GM06990 (cell line): ENCODE measurements around the gene STK17B.

ENCODE experiments used
- DNase-seq: peaks from one replicate; pipeline ENCODE4 v3.0.0-alpha.2; 2011; ENCODE audit not compliant: insufficient read length; ENCODE audit errors: extremely low read depth
- H3K27me3 ChIP-seq: replicated peaks from 2 replicates; pipeline ENCODE4 v1.6.0; 2011; ENCODE audit warnings: low read length; ENCODE audit not compliant: control insufficient read depth, insufficient read depth
- H3K36me3 ChIP-seq: 2 replicates; pipeline ENCODE4 v1.5.1; 2011; ENCODE audit warnings: low read length; ENCODE audit not compliant: control insufficient read depth, insufficient read depth
- H3K4me3 ChIP-seq: replicated peaks from 2 replicates; pipeline ENCODE4 v1.5.1; 2011; ENCODE audit warnings: low read depth, mild to moderate bottlenecking, control low read depth, low read length
- CTCF ChIP-seq: IDR thresholded peaks from 2 replicates; pipeline ENCODE4 v1.5.1; 2011; ENCODE audit warnings: low read length, control low read depth, mild to moderate bottlenecking, inconsistent platforms; ENCODE audit not compliant: insufficient read depth, poor library complexity, severe bottlenecking

Gene STK17B

GRCh38 chr2:196171248-196171871, at the start of gene STK17B:
Gene STK17B (minus strand): TSS chr2:196171578. CDS start chr2:196163383, 8,195 bp downstream.
- H3K36me3 ChIP-seq, result no peaks in the 10 kb centered on the region
- peak within 1 kb of the TSS; percentile 77 for H3K4me3 ChIP-seq
- DNase-seq, result peak; percentile 95
- peak; percentile 2 for TF ChIP-seq CTCF
- no peaks in the 10 kb centered on the region for H3K27me3 ChIP-seq

- no peak for TF ChIP-seq CTCF
- DNase-seq, result no peak
- peaks cover 2% of the 10 kb centered on the region; the same call in 1 of the 2 replicates for H3K36me3 ChIP-seq
These were observed 49.3 kb upstream of the STK17B start for GRCh38 chr2:196220671-196221070.

GRCh38 chr2:196219671-196220070, 48.3 kb upstream of the STK17B start:
- TF ChIP-seq CTCF, result no peak
- Histone ChIP-seq H3K27me3 (no peaks in the 10 kb centered on the region), H3K4me3 (no peak overlapping the region), H3K36me3 (peaks cover 2% of the 10 kb centered on the region; the same call in 1 of the 2 replicates)
- DNase-seq, result no peak

More at GRCh38 chr2:196220671-196221070, 49.3 kb upstream of the STK17B start:
- H3K4me3 ChIP-seq, result no peak overlapping the region
- no peaks in the 10 kb centered on the region for H3K27me3 ChIP-seq

- no peak for DNase-seq
- H3K4me3 ChIP-seq, result no peak overlapping the region
- peaks cover 2% of the 10 kb centered on the region for H3K36me3 ChIP-seq
- TF ChIP-seq CTCF, result no peak
- H3K27me3 ChIP-seq, result no peaks in the 10 kb centered on the region
These were observed 46.7 kb upstream of the STK17B start for GRCh38 chr2:196218106-196218505.

- no peak overlapping the region for H3K4me3 ChIP-seq
- no peak for TF ChIP-seq CTCF
These were observed 45.7 kb upstream of the STK17B start for GRCh38 chr2:196217116-196217515.

More at GRCh38 chr2:196217116-196217515, 45.7 kb upstream of the STK17B start:
- no peak for DNase-seq
- Histone ChIP-seq H3K36me3 (peaks cover 2% of the 10 kb centered on the region), H3K27me3 (no peaks in the 10 kb centered on the region)
